ENCODE data around the gene CTCF. TPM values are rescaled to one million over a fixed set of nuclear protein-coding genes. Genes with fewer than 3 reads are reported as not detected.
A peak's percentile ranks its signal among the peaks of the same experiment; 100 is the strongest.
"Not testable (repeated sequence)": the region's sequence is repeated elsewhere in the genome, so short reads cannot be mapped to it uniquely, and the experiment has no call there.

The CTCF gene, protein sequence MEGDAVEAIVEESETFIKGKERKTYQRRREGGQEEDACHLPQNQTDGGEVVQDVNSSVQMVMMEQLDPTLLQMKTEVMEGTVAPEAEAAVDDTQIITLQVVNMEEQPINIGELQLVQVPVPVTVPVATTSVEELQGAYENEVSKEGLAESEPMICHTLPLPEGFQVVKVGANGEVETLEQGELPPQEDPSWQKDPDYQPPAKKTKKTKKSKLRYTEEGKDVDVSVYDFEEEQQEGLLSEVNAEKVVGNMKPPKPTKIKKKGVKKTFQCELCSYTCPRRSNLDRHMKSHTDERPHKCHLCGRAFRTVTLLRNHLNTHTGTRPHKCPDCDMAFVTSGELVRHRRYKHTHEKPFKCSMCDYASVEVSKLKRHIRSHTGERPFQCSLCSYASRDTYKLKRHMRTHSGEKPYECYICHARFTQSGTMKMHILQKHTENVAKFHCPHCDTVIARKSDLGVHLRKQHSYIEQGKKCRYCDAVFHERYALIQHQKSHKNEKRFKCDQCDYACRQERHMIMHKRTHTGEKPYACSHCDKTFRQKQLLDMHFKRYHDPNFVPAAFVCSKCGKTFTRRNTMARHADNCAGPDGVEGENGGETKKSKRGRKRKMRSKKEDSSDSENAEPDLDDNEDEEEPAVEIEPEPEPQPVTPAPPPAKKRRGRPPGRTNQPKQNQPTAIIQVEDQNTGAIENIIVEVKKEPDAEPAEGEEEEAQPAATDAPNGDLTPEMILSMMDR
- 10 to 100 TPM; 55.5 to 71.1 TPM for total RNA-seq

DNA sequence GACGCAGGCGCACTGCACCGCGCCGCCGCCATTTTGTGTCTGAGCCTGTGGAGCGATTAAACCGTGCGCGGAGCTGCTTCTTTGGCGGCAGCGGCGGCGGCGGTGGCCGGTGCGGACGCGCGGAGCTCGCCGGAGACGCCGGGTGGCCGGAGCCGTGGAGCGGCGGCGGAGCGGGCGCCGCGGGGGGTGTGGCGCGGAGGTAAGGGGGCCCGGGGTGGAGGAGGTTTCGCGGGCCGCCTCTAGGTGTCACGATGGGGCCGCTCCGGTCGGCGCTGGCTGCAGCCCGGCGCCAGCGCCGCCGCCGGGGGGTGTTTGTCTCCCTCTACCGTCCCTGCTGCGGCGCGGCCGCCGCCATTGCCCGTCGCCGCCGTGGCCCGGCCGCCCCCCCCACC lies at the start of gene CTCF:
Gene CTCF, plus strand, starts transcription at position 1 of the 392 bp plus-strand sequence. CDS start 48,307 bp downstream, outside the sequence.
- Mint-ChIP-seq H3K4me3 (peak within 1 kb of the TSS; percentile 87 to 94), H3K27ac (peak within 1 kb of the TSS; percentile 76), H3K9me3 (peaks cover 0 to 2% of the 10 kb centered on the region in 2 donors), H3K27me3 (ENCODE audit: low read depth) (no peaks in the 10 kb centered on the region), H3K4me1 (ENCODE audit: low read depth) (peaks cover 60% of the 10 kb centered on the region), H3K36me3 (ENCODE audit: insufficient read depth in 2 of 2) (peaks cover 1 to 4% of the 10 kb centered on the region in 2 donors)
- ATAC-seq (replicated peaks in 1 of 2) (peak; percentile 61 to 68), DNase-seq (peak; percentile 86 to 88)

DNA sequence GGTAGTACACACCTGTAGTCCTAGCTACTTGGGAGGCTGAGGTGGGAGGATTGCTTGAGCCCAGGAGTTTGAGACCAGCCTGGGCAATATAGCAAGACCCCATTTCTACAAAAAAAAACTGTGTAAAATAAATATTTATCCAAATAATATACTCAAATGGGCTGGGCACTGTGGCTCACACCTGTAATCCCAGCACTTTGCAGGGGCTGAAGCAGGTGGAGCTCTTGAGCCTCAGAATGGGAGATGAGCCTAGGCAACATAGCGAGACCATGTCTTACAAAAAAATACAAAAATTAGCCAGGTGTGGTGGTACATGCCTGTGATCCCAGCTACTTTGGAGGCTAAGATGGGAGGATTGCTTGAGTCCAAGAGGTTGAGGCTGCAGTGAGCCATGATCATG lies 48.4 kb upstream of the CTCF start:
- peak; percentile 16 to 29 for ATAC-seq (replicated peaks in 1 of 2)
- not testable (repeated sequence) for H3K27me3 Mint-ChIP-seq (ENCODE audit: low read depth); H3K27ac Mint-ChIP-seq; H3K4me3 Mint-ChIP-seq; DNase-seq; H3K36me3 Mint-ChIP-seq (ENCODE audit: insufficient read depth in 2 of 2); H3K9me3 Mint-ChIP-seq
- H3K4me1 Mint-ChIP-seq (ENCODE audit: low read depth): peaks cover 20% of the 10 kb centered on the region

DNA sequence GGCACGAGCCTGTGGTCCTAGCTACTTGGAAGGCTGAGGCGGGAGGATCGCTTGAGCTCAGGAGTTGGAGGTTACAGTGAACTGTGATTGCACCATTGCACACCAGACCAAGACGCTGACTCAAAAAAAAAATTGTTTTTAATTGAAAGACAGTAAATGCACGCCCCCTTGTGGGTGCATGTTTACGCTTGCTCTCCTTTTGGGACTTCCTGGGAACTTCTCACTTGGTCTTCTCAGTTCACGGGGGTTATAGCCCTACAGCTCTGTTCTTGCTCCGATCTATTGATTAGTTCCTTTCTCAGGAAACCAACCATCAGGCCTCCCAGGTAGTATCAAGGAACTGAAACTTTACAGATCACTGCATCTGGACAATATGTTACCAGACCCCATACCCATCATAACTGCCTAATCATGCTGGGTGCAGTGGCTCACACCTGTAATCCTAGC lies 47.9 kb upstream of the CTCF start:
- no peaks in the 10 kb centered on the region for H3K9me3 Mint-ChIP-seq
- H3K36me3 Mint-ChIP-seq (ENCODE audit: insufficient read depth in 2 of 2): no peaks in the 10 kb centered on the region
- H3K4me1 Mint-ChIP-seq (ENCODE audit: low read depth): peaks cover 25% of the 10 kb centered on the region
- peak overlapping the region; percentile 26 to 64 for H3K4me3 Mint-ChIP-seq
- no peaks in the 10 kb centered on the region for H3K27me3 Mint-ChIP-seq (ENCODE audit: low read depth)
- peak overlapping the region; percentile 79 for H3K27ac Mint-ChIP-seq
- DNase-seq: peak; percentile 82 to 85
- ATAC-seq (replicated peaks in 1 of 2): peak; percentile 85 to 89

DNA sequence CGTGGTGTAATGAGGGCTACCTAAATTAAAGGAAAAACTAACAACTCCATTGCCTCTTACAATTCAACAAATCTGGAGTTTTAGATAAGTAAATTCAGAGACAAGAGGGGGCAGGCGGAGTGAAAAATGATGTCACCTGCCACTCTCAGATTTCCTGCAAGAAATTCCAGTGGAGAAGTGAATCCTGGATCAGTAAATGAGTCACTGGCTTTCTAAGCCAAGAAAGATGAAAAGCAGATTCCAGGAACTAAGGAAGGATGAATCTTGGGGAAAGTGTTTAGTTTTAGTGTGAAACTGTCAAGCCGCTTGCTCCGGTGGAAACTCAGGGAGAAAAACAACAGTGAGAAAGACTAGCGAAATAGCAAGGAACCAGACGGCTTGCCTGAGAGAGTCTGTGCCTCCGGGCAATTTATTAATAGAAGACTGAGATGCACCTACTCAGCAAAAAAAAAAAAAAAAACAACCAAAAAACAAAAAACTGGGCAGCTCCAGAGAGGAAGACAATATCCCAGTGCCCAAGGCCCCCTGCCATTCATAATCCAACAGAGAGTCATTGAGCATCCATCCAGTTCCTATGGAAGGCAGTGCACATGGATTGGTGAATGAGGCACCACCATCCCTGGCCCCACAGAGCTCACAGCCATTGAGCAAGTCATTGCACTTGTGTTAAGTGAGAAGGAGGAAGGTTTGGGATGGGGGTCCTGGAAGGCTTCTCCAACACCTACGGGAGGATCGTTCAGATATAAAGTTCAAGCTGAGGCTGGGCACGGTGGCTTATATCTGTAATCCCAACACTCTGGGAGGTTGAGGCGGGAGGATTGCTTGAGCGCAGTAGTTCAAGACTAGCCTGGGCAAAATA lies 45.8 kb upstream of the CTCF start:
- H3K4me1 Mint-ChIP-seq (ENCODE audit: low read depth): peaks cover 33% of the 10 kb centered on the region
- H3K36me3 Mint-ChIP-seq (ENCODE audit: insufficient read depth in 2 of 2): no peaks in the 10 kb centered on the region
- no peak overlapping the region for H3K4me3 Mint-ChIP-seq
- DNase-seq (no peak), ATAC-seq (replicated peaks in 1 of 2) (no peak)
- no peaks in the 10 kb centered on the region for H3K9me3 Mint-ChIP-seq
- no peak overlapping the region for H3K27ac Mint-ChIP-seq
- H3K27me3 Mint-ChIP-seq (ENCODE audit: low read depth): no peaks in the 10 kb centered on the region

DNA sequence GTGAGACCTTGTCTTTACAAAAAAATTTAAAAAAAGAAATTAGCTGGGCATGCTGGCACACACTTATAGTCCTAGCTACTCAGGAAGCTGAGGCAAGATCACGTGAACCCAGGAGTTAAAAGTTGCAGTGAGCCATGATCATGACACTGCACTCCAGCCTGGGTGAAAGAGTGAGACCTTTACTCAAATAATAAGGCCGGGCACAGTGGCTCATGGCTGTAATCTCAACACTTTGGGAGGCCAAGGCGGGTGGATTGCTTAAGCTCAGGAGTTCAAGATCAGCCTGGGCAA lies 45.2 kb upstream of the CTCF start:
- DNase-seq (no peak), ATAC-seq (replicated peaks in 1 of 2) (no peak)
- H3K4me1 Mint-ChIP-seq (ENCODE audit: low read depth): peaks cover 33% of the 10 kb centered on the region
- no peaks in the 10 kb centered on the region for H3K36me3 Mint-ChIP-seq (ENCODE audit: insufficient read depth in 2 of 2)
- no peaks in the 10 kb centered on the region for H3K9me3 Mint-ChIP-seq
- H3K27ac Mint-ChIP-seq: no peak overlapping the region
- H3K27me3 Mint-ChIP-seq (ENCODE audit: low read depth): no peaks in the 10 kb centered on the region
- H3K4me3 Mint-ChIP-seq: no peak overlapping the region

DNA sequence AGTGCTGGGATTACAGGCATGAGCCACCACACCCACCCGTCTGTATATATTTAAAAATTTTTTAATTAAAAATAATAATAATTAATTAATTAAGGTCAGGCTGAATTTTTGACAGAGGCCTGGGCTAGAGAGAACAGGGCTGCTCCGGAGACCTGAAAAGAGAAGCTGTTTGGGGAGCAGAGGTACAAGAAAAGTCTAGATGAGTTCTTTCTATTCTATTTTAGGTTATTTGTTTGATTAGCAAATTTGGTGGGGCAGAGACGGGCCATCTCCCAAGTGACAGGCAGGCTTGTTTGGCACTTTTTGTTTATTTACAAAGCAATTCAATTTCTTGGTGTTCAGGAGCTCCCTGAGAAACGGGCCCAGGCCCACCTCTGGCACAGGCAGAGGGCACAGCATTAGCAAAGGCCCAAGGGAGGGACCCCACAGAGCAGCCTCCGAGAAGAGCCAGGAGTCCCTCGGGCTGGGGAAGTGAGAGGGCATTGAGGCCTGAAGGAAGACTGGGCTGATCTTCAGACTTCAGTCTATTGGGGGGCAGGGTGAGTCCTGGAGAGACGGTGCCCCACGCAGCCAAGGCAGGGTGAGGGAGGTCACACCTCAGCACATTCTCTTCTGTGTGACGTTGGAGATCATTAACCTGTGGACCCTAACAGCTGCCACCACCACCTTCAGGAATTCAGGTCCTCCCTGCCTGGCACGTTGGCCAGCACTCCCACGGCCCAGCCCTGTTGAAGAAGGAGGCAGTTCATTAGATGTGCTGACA lies 44.5 kb upstream of the CTCF start:
- DNase-seq: no peak
- Mint-ChIP-seq H3K4me3 (no peak overlapping the region), H3K9me3 (no peaks in the 10 kb centered on the region), H3K27me3 (ENCODE audit: low read depth) (no peaks in the 10 kb centered on the region), H3K4me1 (ENCODE audit: low read depth) (peaks cover 33% of the 10 kb centered on the region), H3K36me3 (ENCODE audit: insufficient read depth in 2 of 2) (no peaks in the 10 kb centered on the region), H3K27ac (no peak overlapping the region)
- no peak for ATAC-seq (replicated peaks in 1 of 2)

DNA sequence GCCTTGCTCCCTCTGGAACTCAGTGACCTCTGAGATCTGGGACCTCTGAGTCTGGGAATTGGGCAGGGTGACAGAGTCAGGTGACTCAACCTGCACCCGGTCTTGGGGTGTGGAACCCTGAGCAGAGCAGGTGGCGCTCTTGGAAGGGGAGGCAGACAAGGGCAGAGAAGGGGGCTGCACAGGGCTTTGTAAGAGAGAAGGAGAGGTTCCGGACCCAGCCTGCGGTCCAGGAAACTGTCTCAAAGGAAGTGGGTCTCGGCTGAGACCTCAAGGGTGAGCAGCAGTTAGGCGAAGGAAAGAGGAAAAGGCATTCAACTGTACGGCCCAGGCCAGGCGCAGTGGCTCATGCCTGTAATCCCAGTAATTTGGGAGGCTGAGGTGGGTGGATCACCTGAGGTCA lies 43.6 kb upstream of the CTCF start:
- Mint-ChIP-seq H3K36me3 (ENCODE audit: insufficient read depth in 2 of 2) (no peaks in the 10 kb centered on the region), H3K9me3 (no peaks in the 10 kb centered on the region), H3K4me1 (ENCODE audit: low read depth) (peaks cover 29% of the 10 kb centered on the region), H3K27me3 (ENCODE audit: low read depth) (no peaks in the 10 kb centered on the region), H3K4me3 (peak overlapping the region in 1 of 2 donors; percentile 12), H3K27ac (peak overlapping the region; percentile 31)
- DNase-seq: no peak
- no peak for ATAC-seq (replicated peaks in 1 of 2)

DNA sequence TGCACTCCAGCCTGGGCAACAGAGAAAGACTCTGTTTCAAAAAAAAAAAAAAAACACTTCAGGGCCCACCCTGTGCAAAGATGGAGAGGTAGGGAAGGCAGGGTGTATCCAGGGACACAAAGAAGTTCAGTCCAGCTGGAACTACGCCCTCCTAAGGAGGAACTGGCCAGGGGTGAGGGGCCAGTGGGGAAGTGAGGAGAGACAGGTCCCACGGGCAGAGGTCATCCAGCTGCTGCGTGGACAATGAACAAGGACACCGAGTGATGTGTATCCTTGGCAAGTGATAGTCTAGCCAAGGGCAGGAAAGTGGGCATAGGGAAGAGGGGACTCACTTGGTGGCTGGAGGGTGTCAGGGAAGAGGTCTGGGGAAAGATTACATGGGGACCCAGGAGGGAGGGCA lies 43.1 kb upstream of the CTCF start:
- Mint-ChIP-seq H3K4me3 (no peak overlapping the region), H3K36me3 (ENCODE audit: insufficient read depth in 2 of 2) (no peaks in the 10 kb centered on the region), H3K27ac (no peak overlapping the region), H3K27me3 (ENCODE audit: low read depth) (no peaks in the 10 kb centered on the region), H3K4me1 (ENCODE audit: low read depth) (peaks cover 24% of the 10 kb centered on the region), H3K9me3 (no peaks in the 10 kb centered on the region)
- DNase-seq (no peak), ATAC-seq (replicated peaks in 1 of 2) (no peak)

DNA sequence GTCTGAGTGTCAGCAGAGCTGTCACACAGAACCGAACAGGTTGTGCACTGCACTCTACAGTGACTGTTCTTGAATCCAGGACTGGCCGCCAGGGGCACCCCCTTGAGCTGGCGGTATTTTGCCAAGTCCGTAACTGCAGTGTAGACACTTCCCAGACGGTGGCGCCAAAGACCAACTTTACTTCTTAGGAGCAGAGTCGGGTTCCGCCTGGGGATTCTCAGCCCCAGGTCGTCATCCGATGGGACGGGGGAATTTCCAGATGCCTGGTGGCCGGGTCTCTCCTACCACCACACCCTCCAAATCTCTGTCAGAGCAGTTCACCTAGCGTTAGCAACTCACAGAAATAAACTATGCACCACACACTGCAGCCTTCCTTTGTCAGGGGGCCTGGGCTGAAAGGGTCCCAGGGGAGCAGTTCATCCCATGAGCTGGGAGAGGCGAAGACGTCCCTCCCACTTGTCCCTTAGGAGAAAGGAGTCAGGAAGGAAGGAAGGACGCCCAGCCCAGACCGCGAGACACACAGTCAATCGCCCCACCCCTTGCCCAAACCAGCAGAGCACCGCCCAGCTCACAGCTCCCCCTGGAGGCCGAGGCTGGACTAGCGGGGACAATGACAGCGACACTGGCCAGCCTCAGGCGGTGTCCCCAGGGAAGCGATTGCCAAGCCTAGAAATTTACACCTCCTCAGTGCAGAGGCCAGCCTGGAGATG lies 41.1 kb upstream of the CTCF start:
- peak overlapping the region; percentile 83 to 94 for H3K4me3 Mint-ChIP-seq
- peak overlapping the region; percentile 86 for H3K27ac Mint-ChIP-seq
- DNase-seq (peak; percentile 97), ATAC-seq (replicated peaks in 1 of 2) (peak; percentile 91 to 93)
- H3K36me3 Mint-ChIP-seq (ENCODE audit: insufficient read depth in 2 of 2): no peaks in the 10 kb centered on the region
- H3K4me1 Mint-ChIP-seq (ENCODE audit: low read depth): peaks cover 18% of the 10 kb centered on the region
- H3K27me3 Mint-ChIP-seq (ENCODE audit: low read depth): no peaks in the 10 kb centered on the region
- H3K9me3 Mint-ChIP-seq: no peaks in the 10 kb centered on the region

DNA sequence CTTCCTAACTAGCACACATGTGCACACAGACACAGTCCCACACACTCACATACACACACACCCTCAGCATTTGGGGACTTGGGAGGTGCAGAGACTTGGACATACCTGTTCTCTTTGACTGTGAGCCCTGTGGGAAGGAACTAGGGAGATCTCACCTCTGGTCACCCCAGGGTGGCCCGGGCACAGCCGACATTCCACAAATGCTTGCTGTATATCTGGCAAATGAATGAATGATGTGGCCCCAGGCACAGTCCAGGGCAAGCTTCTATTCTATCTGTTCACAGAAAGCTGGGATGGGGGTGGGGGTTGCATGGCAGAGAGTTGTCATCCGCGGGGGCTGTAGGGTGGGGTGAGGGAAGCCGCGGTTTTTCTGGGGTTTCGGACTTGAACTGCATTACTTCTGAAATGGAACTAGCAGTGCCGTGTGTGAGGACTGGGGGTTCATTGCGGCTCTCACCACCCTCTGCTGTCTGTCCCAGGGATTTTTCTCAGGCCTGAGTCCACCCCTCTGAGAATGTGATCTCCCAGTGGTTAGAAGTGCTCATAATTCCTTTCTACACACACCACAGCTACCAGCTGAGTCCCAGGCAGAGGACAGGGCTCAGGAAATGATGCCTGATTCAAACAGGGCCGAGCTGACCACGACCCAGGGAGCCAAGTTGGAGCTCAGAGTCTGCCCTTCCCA lies 37.0 kb upstream of the CTCF start:
- DNase-seq (no peak), ATAC-seq (replicated peaks in 1 of 2) (no peak)
- Mint-ChIP-seq H3K36me3 (ENCODE audit: insufficient read depth in 2 of 2) (no peaks in the 10 kb centered on the region), H3K4me3 (no peak overlapping the region), H3K4me1 (ENCODE audit: low read depth) (peaks cover 16% of the 10 kb centered on the region), H3K27me3 (ENCODE audit: low read depth) (peaks cover 5% of the 10 kb centered on the region), H3K9me3 (no peaks in the 10 kb centered on the region), H3K27ac (no peak overlapping the region)

DNA sequence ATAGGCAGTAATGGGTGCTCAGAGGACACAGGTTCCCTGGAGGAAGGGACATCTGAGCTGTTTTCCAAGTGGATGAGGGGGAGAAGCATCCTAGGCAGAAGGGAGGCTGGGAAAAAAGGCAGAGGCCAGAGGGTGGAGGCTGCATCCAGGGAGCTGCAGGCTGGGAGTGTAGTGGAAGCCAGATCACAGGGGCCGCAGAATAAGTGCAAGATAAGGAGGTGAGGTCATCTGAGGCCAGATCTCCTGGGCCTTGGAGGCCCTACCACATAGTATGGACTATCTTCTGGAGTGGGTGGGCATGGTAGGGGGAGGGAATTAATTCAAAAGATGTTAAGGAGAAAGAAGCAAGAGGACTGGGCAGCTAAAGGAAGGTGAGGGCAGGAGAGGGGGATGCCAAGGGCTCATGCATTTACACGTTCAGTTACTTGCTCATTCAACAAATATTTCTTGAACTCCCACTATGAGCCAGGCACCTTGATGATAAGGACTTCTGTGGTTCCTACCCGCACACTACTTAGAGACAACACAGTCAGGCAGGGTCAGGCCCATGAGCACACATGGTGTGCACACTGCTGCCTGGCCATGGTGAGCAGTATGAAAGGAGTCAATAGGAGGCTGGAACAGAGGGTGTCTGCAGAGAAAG lies 36.1 kb upstream of the CTCF start:
- Mint-ChIP-seq H3K4me3 (no peak overlapping the region), H3K27me3 (ENCODE audit: low read depth) (peaks cover 12% of the 10 kb centered on the region), H3K4me1 (ENCODE audit: low read depth) (peaks cover 15% of the 10 kb centered on the region), H3K36me3 (ENCODE audit: insufficient read depth in 2 of 2) (no peaks in the 10 kb centered on the region), H3K27ac (no peak overlapping the region), H3K9me3 (no peaks in the 10 kb centered on the region)
- DNase-seq (no peak), ATAC-seq (replicated peaks in 1 of 2) (no peak)

Data from activated T-cell treated with anti-CD3 and anti-CD28 coated beads, Interleukin-2, amount 50 U/mL, for 72 hours (primary cell).